HCEC 1CT (cell line): ENCODE measurements around the gene CHCHD3.
"Not testable (repeated sequence)": the region's sequence is repeated elsewhere in the genome, so short reads cannot be mapped to it uniquely, and the experiment has no call there.

ENCODE experiments used
- DNase-seq: peaks from one replicate; pipeline ENCODE4 v3.0.0-alpha.2; 2017

The CHCHD3 gene

GRCh38 chr7:132942701-132943100 lies 139.2 kb downstream of the CHCHD3 start:
- no peak for DNase-seq

DNA sequence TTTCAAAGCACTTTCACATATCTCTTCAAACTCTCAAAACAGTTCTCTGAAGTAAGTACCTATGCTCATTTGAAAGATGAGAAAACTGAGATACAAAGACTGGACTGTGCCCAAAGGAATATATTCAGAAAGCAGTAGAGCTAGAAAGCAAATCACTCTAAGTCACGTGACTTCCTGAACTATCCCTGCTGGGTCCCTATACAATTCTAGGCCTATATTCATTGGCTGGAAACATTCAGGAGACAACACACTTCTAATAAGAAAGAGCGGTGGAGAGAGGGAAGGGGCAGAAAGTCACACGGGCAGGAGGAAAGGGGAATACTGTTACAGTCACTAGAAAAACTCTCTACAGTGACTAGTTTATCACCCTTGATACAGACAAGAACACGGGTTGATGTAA lies 140.0 kb downstream of the CHCHD3 start:
- DNase-seq: no peak

GRCh38 chr7:132941428-132941827 lies 140.5 kb downstream of the CHCHD3 start:
- no peak for DNase-seq

DNA sequence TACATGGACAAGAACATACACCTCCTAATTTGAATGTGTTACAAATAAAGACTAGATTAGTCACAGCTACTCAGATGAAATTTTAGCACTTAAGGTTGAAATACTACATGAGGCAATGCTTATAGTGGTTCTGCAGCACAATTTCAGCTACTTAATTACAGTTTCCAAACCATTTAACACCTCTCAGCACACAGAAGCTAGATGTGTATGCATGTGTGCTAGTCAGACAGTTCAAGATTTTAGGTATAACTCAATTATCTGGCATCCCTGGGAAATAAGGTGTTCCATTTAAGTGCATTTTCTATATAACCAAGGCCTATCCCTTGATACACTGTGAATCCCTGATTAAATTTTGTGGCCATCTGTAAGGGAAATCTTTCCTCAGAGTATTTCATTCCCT lies 141.8 kb downstream of the CHCHD3 start:
- no peak for DNase-seq

- DNase-seq: no peak
Measured at GRCh38 chr7:132939495-132939894, 142.4 kb downstream of the CHCHD3 start.

GRCh38 chr7:132937286-132937685 lies 144.6 kb downstream of the CHCHD3 start:
- DNase-seq: no peak

GRCh38 chr7:132935608-132936007 lies 146.3 kb downstream of the CHCHD3 start:
- DNase-seq: no peak

GRCh38 chr7:132934017-132934416 lies 147.9 kb downstream of the CHCHD3 start:
- no peak for DNase-seq

DNA sequence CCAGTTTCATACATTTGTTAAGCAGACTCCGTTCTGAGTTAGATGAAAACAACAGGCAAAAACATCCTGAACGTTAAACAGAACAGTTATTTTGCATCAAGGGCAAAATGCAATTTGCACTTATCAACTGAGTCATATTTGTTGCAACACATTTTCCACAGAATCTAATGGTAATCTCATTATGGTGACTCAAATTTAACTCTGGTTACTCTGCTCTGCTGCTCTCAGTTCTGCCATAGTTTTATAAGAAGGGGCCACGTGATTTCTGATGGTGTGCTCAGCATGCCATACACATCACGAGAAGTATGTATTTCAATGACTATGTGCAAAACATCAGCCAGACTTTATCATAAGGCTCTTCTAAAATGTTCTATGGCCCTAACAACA lies 148.8 kb downstream of the CHCHD3 start:
- peak; percentile 80 for DNase-seq

DNA sequence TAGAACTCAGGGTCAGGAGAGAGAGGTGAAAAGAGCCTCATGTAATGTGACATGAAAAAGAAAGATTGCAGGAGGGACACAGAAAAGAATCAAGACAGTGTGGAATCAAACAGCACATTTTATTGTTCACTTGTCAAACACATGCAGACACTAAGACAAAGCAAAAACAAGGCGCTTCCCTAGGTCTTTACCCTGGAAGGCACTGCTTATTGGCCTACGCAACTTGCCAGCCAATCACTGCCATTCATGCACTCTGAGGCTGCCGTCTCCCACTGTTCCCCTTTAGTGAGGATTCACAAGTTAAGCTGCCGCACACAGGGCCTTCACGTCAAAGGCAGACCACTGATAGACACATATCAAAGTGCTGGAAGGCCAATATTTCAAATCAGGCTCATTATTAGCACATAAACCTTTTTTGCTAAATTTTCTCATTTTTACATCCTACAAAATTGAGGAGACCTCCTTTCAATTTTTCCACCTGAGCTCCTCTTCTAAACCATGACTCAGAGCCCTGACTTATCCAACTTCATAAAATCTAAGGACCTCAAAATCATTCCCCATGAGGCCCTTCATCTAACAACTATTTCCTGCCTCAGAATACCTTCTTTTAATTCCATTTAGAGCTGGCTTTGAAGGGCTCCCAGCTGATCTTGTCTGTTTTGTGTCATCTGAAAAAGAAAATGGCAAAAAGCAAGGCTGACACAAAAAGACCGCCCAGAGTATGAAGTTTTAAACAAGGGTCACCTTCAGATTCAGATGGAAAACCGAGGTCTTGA lies 149.4 kb downstream of the CHCHD3 start:
- no peak for DNase-seq

DNA sequence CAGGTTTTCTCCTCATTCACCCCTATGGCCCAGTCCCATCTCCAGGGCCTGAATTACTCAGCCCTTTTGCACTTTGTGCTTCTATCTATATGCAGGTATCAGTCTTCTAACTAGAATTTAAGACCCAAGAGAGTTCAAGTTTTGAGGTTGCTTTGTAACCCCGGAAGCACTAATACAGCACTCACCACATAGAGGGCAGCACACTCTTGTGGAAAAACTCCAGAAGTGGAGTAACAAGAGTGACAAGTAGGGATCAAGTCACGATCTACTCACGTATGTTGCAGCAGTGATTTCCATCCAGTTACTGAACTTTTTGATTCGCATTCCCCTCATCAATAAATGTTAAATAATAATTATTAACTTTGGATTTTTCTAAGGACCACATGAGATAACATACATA lies 151.0 kb downstream of the CHCHD3 start:
- DNase-seq: no peak

DNA sequence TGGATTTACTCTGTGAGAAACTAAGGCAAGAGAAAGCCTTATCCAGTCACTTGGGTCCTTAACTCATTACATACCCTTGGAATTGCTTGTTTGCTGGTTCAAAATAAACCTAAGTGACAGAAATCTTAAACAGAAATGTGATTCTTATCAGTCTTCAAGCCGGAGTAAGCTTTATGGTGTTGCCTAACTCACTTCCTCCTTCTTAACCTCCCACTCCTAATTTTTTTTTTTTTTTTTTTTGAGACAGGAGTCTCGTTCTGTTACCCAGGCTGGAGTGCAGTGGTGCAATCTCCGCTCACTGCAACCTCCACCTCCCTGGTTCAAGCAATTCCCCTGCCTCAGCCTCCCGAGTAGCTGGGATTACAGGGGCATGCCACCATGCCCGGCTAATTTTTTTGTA lies 151.9 kb downstream of the CHCHD3 start:
- DNase-seq: not testable (repeated sequence)

DNA sequence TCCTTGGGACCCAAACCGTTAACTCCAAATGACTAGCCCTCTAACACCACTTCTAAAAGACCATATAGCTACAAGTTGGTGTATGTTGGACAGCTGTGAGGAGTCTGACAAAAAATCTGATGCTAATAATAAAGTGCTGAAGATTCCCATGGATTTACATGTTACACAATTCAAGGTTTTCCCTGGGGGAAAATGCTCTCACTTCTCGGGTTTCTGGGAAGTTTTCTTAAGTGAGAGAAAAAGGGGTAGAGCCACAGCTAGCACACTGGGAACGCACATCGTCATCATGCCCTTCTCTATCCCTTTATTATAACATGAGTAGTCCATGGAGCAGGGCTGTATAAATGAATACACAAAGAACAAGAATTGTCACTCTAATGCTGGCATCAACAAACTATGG lies 162.1 kb downstream of the CHCHD3 start:
- DNase-seq: no peak

- no peak for DNase-seq
Measured at GRCh38 chr7:132915647-132916046, 166.2 kb downstream of the CHCHD3 start.

GRCh38 chr7:132910657-132911056 lies 171.2 kb downstream of the CHCHD3 start:
- no peak for DNase-seq

- no peak for DNase-seq
Measured at GRCh38 chr7:132907380-132907940, 174.4 kb downstream of the CHCHD3 start.

- DNase-seq: no peak
Measured at GRCh38 chr7:132906193-132906835, 175.6 kb downstream of the CHCHD3 start.

- DNase-seq: not testable (repeated sequence)
Measured at GRCh38 chr7:132905136-132905535, 176.8 kb downstream of the CHCHD3 start.

DNA sequence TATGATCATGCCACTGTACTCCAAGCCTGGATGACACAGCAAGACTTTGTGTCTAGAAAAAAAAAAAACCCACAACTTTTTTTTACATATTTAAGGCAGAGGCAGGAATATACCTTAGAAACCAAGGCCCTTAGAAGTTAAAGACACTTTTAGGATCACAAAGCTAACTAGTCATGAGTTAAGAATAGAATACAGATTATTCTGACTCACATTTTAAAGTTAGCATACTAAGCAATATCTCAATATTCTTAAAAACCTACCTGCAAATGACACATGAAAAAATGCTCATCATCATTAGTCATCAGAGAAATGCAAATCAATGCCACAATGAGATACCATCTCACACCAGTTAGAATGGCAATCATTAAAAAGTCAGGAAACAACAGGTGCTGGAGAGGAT lies 177.7 kb downstream of the CHCHD3 start:
- DNase-seq: no peak

DNA sequence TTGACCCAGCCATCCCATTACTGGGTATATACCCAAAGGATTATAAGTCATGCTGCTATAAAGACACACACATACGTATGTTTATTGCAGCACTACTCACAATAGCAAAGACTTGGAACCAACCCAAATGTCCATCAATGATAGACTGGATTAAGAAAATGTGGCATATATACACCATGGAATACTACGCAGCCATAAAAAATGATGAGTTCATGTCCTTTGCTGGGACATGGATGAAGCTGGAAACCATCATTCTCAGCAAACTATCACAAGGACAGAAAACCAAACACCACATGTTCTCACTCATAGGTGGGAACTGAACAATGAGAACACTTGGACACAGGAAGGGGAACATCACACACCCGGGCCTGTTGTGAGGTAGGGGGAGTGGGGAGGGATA lies 179.6 kb downstream of the CHCHD3 start:
- not testable (repeated sequence) for DNase-seq

DNA sequence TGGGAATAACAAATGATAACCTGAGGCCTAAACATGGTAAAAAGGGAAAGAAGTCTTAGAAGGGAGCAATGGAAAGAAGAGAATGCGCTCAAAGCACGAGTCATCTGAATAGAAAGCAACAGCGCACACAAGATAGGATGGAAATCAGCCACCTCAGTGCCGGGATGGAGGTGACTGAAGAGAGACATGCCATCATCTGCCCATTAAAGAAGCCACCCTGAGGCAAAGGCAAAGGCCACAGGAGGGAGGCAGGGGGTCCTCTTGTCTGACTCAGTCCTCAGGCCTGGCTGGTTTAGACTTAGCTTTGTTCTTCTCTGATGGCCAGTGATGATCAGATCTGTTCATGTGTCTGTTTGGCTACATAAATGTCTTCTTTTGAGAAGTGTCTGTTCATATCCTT lies 180.6 kb downstream of the CHCHD3 start:
- DNase-seq: no peak

GRCh38 chr7:132899833-132900232 lies 182.1 kb downstream of the CHCHD3 start:
- DNase-seq: no peak

DNA sequence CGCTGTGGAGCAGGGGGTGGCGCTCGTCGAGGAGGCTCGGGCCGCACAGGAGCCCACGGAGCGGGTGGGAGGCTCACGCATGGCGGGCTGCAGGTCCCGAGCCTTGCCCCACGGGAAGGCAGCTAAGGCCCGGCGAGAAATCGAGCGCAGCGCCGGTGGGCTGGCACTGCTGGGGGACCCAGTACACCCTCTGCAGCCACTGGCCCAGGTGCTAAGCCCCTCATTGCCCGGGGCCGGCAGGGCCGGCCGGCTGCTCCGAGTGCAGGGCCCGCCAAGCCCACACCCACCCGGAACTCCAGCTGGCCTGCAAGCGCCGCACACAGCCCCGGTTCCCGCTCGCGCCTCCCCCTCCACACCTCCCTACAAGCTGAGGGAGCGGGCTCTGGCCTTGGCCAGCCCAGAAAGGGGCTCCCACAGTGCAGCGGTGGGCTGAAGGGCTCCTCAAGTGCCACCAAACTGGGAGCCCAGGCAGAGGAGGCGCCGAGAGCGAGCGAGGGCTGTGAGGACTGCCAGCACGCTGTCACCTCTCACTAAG lies 183.2 kb downstream of the CHCHD3 start:
- DNase-seq: not testable (repeated sequence)

DNA sequence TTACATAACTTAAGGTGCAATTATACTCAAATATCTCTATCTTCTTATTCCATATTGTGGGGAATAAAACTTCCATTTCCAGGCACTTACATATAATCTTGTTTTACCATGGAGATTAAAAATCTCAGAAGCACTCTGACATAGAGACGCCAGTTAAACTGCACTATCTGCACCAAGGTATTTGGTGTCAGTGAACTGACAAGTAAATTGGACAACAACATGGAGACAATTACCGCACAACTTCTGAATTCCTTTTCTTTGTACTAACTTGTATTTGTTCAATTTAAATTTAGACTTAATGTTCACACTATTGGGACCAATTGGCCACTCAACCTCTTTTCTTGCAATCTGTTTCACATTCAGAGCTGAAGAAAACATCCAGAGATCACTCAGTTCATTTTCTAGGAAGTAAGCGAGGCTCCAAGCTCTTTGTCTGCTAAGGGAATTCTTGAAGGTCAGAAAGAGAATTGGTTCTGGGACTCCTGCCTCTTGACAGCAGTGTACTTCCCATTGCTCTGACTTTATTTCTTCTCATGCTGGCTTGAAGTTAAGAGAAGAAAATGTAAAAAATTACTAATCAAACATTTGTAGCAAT lies 184.7 kb downstream of the CHCHD3 start:
- DNase-seq: no peak
